ENCODE data around the gene OXCT2.

GRCh38 chr1:39799770-39800470 is 28.8 kb upstream of the OXCT2 start:
- TF ChIP-seq CTCF (IDR thresholded peaks at IDR 0.05; ENCODE audit: low read depth, low read length) (peak; percentile 50), EZH2phosphoT487 (IDR thresholded peaks at IDR 0.05; ENCODE audit: low read depth) (no peak)

All from OCI-LY3 (cell line).